ENCODE results near the gene THSD4.
"Not testable (repeated sequence)": the region's sequence is repeated elsewhere in the genome, so short reads cannot be mapped to it uniquely, and the experiment has no call there.

DNA sequence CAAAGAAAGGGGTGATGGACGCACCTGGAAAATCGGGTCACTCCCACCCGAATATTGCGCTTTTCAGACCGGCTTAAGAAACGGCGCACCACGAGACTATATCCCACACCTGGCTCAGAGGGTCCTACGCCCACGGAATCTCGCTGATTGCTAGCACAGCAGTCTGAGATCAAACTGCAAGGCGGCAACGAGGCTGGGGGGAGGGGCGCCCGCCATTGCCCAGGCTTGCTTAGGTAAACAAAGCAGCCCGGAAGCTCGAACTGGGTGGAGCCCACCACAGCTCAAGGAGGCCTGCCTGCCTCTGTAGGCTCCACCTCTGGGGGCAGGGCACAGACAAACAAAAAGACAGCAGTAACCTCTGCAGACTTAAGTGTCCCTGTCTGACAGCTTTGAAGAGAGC is 59.1 kb downstream of the THSD4 start:
- not testable (repeated sequence) for TF ChIP-seq POLR2A (IDR thresholded peaks at IDR 0.05)
- TF ChIP-seq, protein P1, sequence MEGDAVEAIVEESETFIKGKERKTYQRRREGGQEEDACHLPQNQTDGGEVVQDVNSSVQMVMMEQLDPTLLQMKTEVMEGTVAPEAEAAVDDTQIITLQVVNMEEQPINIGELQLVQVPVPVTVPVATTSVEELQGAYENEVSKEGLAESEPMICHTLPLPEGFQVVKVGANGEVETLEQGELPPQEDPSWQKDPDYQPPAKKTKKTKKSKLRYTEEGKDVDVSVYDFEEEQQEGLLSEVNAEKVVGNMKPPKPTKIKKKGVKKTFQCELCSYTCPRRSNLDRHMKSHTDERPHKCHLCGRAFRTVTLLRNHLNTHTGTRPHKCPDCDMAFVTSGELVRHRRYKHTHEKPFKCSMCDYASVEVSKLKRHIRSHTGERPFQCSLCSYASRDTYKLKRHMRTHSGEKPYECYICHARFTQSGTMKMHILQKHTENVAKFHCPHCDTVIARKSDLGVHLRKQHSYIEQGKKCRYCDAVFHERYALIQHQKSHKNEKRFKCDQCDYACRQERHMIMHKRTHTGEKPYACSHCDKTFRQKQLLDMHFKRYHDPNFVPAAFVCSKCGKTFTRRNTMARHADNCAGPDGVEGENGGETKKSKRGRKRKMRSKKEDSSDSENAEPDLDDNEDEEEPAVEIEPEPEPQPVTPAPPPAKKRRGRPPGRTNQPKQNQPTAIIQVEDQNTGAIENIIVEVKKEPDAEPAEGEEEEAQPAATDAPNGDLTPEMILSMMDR (IDR thresholded peaks at IDR 0.05), result not testable (repeated sequence)

All from thyroid gland (tissue), 4 donors.